ENCODE results near the gene NOTCH1. TPM values are rescaled to one million over a fixed set of nuclear protein-coding genes. Genes with fewer than 3 reads are reported as not detected.
A peak's percentile ranks its signal among the peaks of the same experiment; 100 is the strongest.

The NOTCH1 gene
- total and polyA plus RNA-seq, 2 of the 13 experiments (the other 11 are each of a cell fraction or from before 2014, with no cell fraction given), result 0.09 to 0.35 TPM

GRCh38 chr9:136567651-136568287, 21.9 kb upstream of the NOTCH1 start (continued):
- TF ChIP-seq ZNF407 (CRISPR knock-in tag; IDR thresholded peaks at IDR 0.05; ENCODE audit: not compliant biosample characterization) (no peak), TFDP2 (CRISPR knock-in tag; IDR thresholded peaks at IDR 0.05) (peak; percentile 61; the same call in 1 of the 2 replicates), KMT2A (CRISPR knock-in tag; IDR thresholded peaks at IDR 0.05) (no peak), FOXO4 (CRISPR knock-in tag; conservative IDR thresholded peaks at IDR 0.05) (no peak), HOXA5 (CRISPR knock-in tag; IDR thresholded peaks at IDR 0.05) (0 out of 2 replicates have a peak, but pooled peaks have one; percentile 50), ZNF614 (CRISPR knock-in tag; IDR thresholded peaks at IDR 0.05; ENCODE audit: borderline replicate concordance) (no peak), SOX5 (CRISPR knock-in tag; IDR thresholded peaks at IDR 0.05; ENCODE audit: borderline replicate concordance) (peak; percentile 69), AGO2 (optimal IDR thresholded peaks at IDR 0.05; ENCODE audit: low read depth, low read length) (no peak), HOXA9 (CRISPR knock-in tag; IDR thresholded peaks at IDR 0.05; ENCODE audit: borderline replicate concordance) (0 out of 2 replicates have a peak, but pooled peaks have one; percentile 38), MYNN (CRISPR knock-in tag; IDR thresholded peaks at IDR 0.05; ENCODE audit: low read depth) (peak; percentile 33; the same call in 1 of the 2 replicates), PBX3 (CRISPR knock-in tag; IDR thresholded peaks at IDR 0.05; ENCODE audit: borderline replicate concordance) (no peak), ZNF317 (CRISPR knock-in tag; IDR thresholded peaks at IDR 0.05) (no peak; the same call in 1 of the 2 replicates), EZH2 (conservative IDR thresholded peaks at IDR 0.05; ENCODE audit: low read depth, low read length) (no peak), ATAD3A (CRISPR knock-in tag; IDR thresholded peaks at IDR 0.05) (no peak), ZNF589 (CRISPR knock-in tag; conservative IDR thresholded peaks at IDR 0.05) (peak; percentile 74; the same call in 1 of the 2 replicates), ZSCAN9 (CRISPR knock-in tag; IDR thresholded peaks at IDR 0.05; ENCODE audit: borderline replicate concordance) (peak; percentile 88; the same call in 1 of the 2 replicates), MAF1 (CRISPR knock-in tag; IDR thresholded peaks at IDR 0.05; ENCODE audit: borderline replicate concordance) (no peak)
